IMR-90 (cell line): ENCODE data around the gene KCNAB1. TPM values are rescaled to one million over a fixed set of nuclear protein-coding genes. Genes with fewer than 3 reads are reported as not detected.

Experiments used
- ATAC-seq: fragments of 200-7000 bp; cut with Tn5 transposase; 2 replicates; pipeline ENCODE4 v1.9.1; 2020; ENCODE audit warnings: low read depth, mild to moderate bottlenecking, moderate library complexity
- BruUV-seq: library from RNA; stranded (reverse); fragments of 400-500 nt; replicated peaks from 2 replicates; lab custom pipeline; 2021; lab: Mats Ljungman, UMichigan
- CTCF ChIA-PET: fragments of 300-600 bp; formaldehyde crosslinking; extraction: SDS; loops from one replicate; lab custom pipeline; 2021; ENCODE audit warnings: antibody characterized with exemption; lab: Yijun Ruan, JAX
- POLR2A ChIA-PET: fragments of 300-600 bp; sonication (Branson Sonifier 250); formaldehyde crosslinking; loops from one replicate; lab custom pipeline; 2022; ENCODE audit warnings: antibody characterized with exemption; ENCODE audit not compliant: unreplicated experiment; lab: Charles Lee
- DNase-seq: peaks from one replicate; pipeline ENCODE4 v3.0.0; 2013
- H2AFZ ChIP-seq: replicated peaks from 2 replicates; pipeline ENCODE3; 2013; ENCODE audit warnings: low read length, mild to moderate bottlenecking; ENCODE audit not compliant: poor library complexity
- H2AK5ac ChIP-seq: 2 replicates; pipeline ENCODE4 v1.6.1; 2013; ENCODE audit warnings: low read depth, low read length, inconsistent platforms
- H2AK9ac ChIP-seq: replicated peaks from 2 replicates; pipeline ENCODE3; 2013; ENCODE audit warnings: mild to moderate bottlenecking, low read depth, low read length, moderate library complexity; ENCODE audit not compliant: poor library complexity
- H2BK120ac ChIP-seq: 2 replicates; pipeline ENCODE4 v1.6.1; 2013; ENCODE audit warnings: low read depth, low read length, inconsistent platforms
- H2BK15ac ChIP-seq: 3 replicates; pipeline ENCODE4 v1.6.1; 2013; ENCODE audit warnings: low read depth, low read length, inconsistent platforms
- H2BK20ac ChIP-seq: 2 replicates; pipeline ENCODE4 v1.6.1; 2013; ENCODE audit warnings: low read depth, mild to moderate bottlenecking, inconsistent platforms, low read length, moderate library complexity
- H2BK5ac ChIP-seq: 2 replicates; pipeline ENCODE4 v1.6.1; 2013; ENCODE audit warnings: mild to moderate bottlenecking, low read depth, low read length, inconsistent platforms; ENCODE audit not compliant: poor library complexity, severe bottlenecking
- H3K14ac ChIP-seq: replicated peaks from 2 replicates; pipeline ENCODE4 v1.6.1; 2013; ENCODE audit warnings: low read depth, low read length, inconsistent platforms
- H3K18ac ChIP-seq: 2 replicates; pipeline ENCODE4 v1.6.1; 2013; ENCODE audit warnings: low read depth, low read length, control low read depth
- H3K23ac ChIP-seq: 2 replicates; pipeline ENCODE4 v1.6.1; 2013; ENCODE audit warnings: low read depth, low read length, inconsistent platforms
- H3K27ac ChIP-seq: 2 replicates; pipeline ENCODE4 v1.5.1; 2013; ENCODE audit warnings: mild to moderate bottlenecking, control low read depth, low read length; ENCODE audit not compliant: insufficient read depth
- H3K27me3 ChIP-seq: 2 replicates; pipeline ENCODE4 v1.6.1; 2013; ENCODE audit warnings: low read length; ENCODE audit not compliant: control insufficient read depth, insufficient read depth
- H3K36me3 ChIP-seq: 2 replicates; pipeline ENCODE4 v1.6.1; 2013; ENCODE audit warnings: low read length, mixed read lengths; ENCODE audit not compliant: control insufficient read depth, insufficient read depth
- H3K4ac ChIP-seq: 2 replicates; pipeline ENCODE4 v1.6.1; 2013; ENCODE audit warnings: low read depth, low read length, inconsistent platforms
- H3K4me1 ChIP-seq: 2 replicates; pipeline ENCODE4 v1.6.1; 2013; ENCODE audit warnings: low read length, mixed read lengths; ENCODE audit not compliant: control insufficient read depth, insufficient read depth
- H3K4me2 ChIP-seq: 2 replicates; pipeline ENCODE4 v1.6.1; 2013; ENCODE audit warnings: low read depth, mild to moderate bottlenecking, control low read depth, low read length, moderate library complexity
- H3K4me3 ChIP-seq: 2 replicates; pipeline ENCODE4 v1.5.1; 2013; ENCODE audit warnings: low read depth, mild to moderate bottlenecking, control low read depth, low read length, moderate library complexity; ENCODE audit not compliant: insufficient read depth
- H3K56ac ChIP-seq: 2 replicates; pipeline ENCODE4 v1.6.1; 2013; ENCODE audit warnings: low read length, inconsistent platforms; ENCODE audit not compliant: insufficient read depth; ENCODE audit errors: extremely low read depth
- H3K79me1 ChIP-seq, 2 experiments: 2 replicates each; pipeline ENCODE4 v1.6.1; 2013; ENCODE audit warnings: low read length in 2 of 2, inconsistent platforms in 1 of 2, low read depth in 1 of 2
- H3K9ac ChIP-seq: 2 replicates; pipeline ENCODE4 v1.6.1; 2013; ENCODE audit warnings: low read depth, low read length, control low read depth
- H3K9me1 ChIP-seq: 2 replicates; pipeline ENCODE4 v1.6.1; 2013; ENCODE audit warnings: low read length, inconsistent platforms; ENCODE audit not compliant: insufficient read depth
- H3K9me3 ChIP-seq: 2 replicates; pipeline ENCODE4 v1.6.1; 2013; ENCODE audit warnings: low read length; ENCODE audit not compliant: control insufficient read depth, insufficient read depth
- H4K20me1 ChIP-seq: 2 replicates; pipeline ENCODE4 v1.6.1; 2013; ENCODE audit warnings: low read length, inconsistent platforms; ENCODE audit not compliant: insufficient read depth
- H4K5ac ChIP-seq: 2 replicates; pipeline ENCODE4 v1.6.1; 2013; ENCODE audit warnings: mild to moderate bottlenecking, low read depth, low read length, control low read depth
- H4K8ac ChIP-seq, 2 experiments: 2 replicates each; pipeline ENCODE4 v1.6.1; 2013; ENCODE audit warnings: low read depth in 2 of 2, low read length in 2 of 2, control low read depth in 1 of 2, inconsistent platforms in 1 of 2
- H4K91ac ChIP-seq: 2 replicates; pipeline ENCODE4 v1.6.1; 2013; ENCODE audit warnings: low read depth, low read length, inconsistent platforms; ENCODE audit not compliant: insufficient read depth
- BHLHE40 ChIP-seq: fragments of 150-350 bp; IDR thresholded peaks from 2 replicates; pipeline ENCODE4 v1.6.1; 2016; ENCODE audit warnings: mild to moderate bottlenecking, low read depth, low read length
- CEBPB ChIP-seq: IDR thresholded peaks from 2 replicates; pipeline ENCODE4 v1.6.1; 2012; ENCODE audit warnings: low read depth, low read length, improper control_type of control experiment
- CHD1 ChIP-seq: IDR thresholded peaks from 2 replicates; pipeline ENCODE4 v1.6.1; 2012; ENCODE audit warnings: low read depth, low read length, improper control_type of control experiment
- MAFK ChIP-seq: IDR thresholded peaks from 2 replicates; pipeline ENCODE4 v1.6.1; 2012; ENCODE audit warnings: low read depth, low read length, improper control_type of control experiment
- MAZ ChIP-seq: IDR thresholded peaks from 2 replicates; pipeline ENCODE4 v1.6.1; 2012; ENCODE audit warnings: low read depth, mild to moderate bottlenecking, low read length, improper control_type of control experiment, moderate library complexity, borderline replicate concordance
- MXI1 ChIP-seq: IDR thresholded peaks from 2 replicates; pipeline ENCODE4 v1.6.1; 2012; ENCODE audit warnings: low read depth, mild to moderate bottlenecking, low read length, moderate library complexity, borderline replicate concordance
- POLR2A ChIP-seq: IDR thresholded peaks from 2 replicates; pipeline ENCODE4 v1.6.1; 2012; ENCODE audit warnings: mild to moderate bottlenecking, low read depth, low read length
- RAD21 ChIP-seq: IDR thresholded peaks from 2 replicates; pipeline ENCODE4 v1.6.1; 2012; ENCODE audit warnings: low read length, improper control_type of control experiment
- RFX5 ChIP-seq: IDR thresholded peaks from 2 replicates; pipeline ENCODE4 v1.8.0; 2012; ENCODE audit warnings: low read depth, mild to moderate bottlenecking, low read length, moderate library complexity
- SMC3 ChIP-seq: fragments of 150-350 bp; IDR thresholded peaks from 2 replicates; pipeline ENCODE4 v1.6.1; 2016; ENCODE audit warnings: low read depth, mild to moderate bottlenecking, antibody characterized with exemption, low read length, moderate library complexity
- WGBS, 2 experiments: methylation state at CpG; one replicate each; pipeline versions ENCODE4 v1.1.5 to v1.1.7; 2013; ENCODE audit warnings: missing lambda C conversion rate in 2 of 2; ENCODE audit not compliant: insufficient read length in 1 of 2; ENCODE audit errors: extremely low coverage in 2 of 2; 5-methylcytosine and 5-hydroxymethylcytosine counted together
- dilution Hi-C: fragments of 300-500 bp; cut with HindIII; formaldehyde crosslinking; loops from one replicate; pipeline ENCODE4 v1.14.3; 2018; ENCODE audit warnings: low sequenced_read_pairs; ENCODE audit not compliant: unreplicated experiment
- in situ Hi-C: fragments of 300-500 bp; cut with MboI; formaldehyde crosslinking; loops from 3 replicates; pipeline ENCODE4 v1.14.3; 2019; ENCODE audit warnings: low sequenced_read_pairs, inconsistent platforms, mixed read lengths
- intact Hi-C: fragments of 100-400 bp; cut with micrococcal nuclease; formaldehyde crosslinking; loops from 2 replicates; pipeline ENCODE4 v1.10.0; 2022
- polyA plus RNA-seq, 3 experiments: library from polyadenylated mRNA; depleted of rRNA; stranded (reverse); fragments of >200 nt; gene quantifications; 2 replicates each; pipeline ENCODE4 v1.2.3, GENCODE V29; 2012; ENCODE audit warnings: low replicate concordance in 1 of 3
- total RNA-seq: library from RNA; depleted of rRNA; stranded (reverse); fragments of >200 nt; gene quantifications from 2 replicates; pipeline ENCODE4 v1.2.3, GENCODE V29; 2012
- TF ChIP-seq, protein P1 (sequence below): fragments of 150-350 bp; IDR thresholded peaks from 2 replicates; pipeline ENCODE4 v1.6.1; 2017; ENCODE audit warnings: mild to moderate bottlenecking, antibody characterized with exemption, low read length, low read depth

KCNAB1 gene
- total and polyA plus RNA-seq, 2 of the 4 experiments (the other 2 are of a cell fraction), result under 0.01 to 0.07 TPM

DNA sequence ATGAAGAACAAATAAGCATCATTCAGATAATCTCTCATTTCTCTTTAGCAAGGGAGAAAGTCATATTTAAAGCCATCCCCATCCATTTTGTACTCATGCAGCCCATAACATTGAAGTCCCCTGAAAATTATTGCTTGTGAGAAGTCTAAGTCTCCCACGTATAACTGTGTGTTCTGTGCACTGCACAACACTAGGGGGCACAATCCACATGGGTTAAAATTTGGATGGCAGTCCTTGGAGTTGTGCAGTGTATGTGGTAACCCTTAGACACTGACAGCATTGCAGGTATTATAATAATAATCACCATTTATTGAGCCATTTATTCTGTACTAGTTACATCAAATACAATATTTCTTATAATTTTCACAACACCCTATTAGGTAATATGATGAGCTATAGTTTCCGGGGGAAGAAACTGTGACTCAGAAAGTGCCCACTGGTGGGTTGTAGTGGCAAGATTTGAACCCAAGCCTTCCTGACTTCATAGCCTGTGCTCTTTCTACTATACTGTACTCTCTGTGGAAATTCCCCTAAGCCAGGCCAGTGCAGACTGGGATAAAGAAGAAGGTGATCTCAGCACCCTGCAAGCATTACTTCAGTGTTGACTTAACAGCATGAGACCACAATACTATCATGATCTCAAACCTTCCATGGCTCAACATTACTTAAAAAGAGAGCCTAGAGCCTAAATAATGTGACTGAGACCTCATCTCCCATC lies 15.7 kb downstream of the KCNAB1 start:
- no peak overlapping the region for H4K8ac ChIP-seq
- H2BK20ac ChIP-seq, result no peak overlapping the region
- no peak overlapping the region for H2BK15ac ChIP-seq
- no peak overlapping the region for H4K5ac ChIP-seq
- no peak overlapping the region for H3K18ac ChIP-seq
- WGBS, 2 experiments, result no CpG with 5 or more reads among the region's 2 CpGs
- H3K9me1 ChIP-seq, result no peaks in the 10 kb centered on the region
- H2AK5ac ChIP-seq, result no peak overlapping the region
- H3K14ac ChIP-seq, result no peak overlapping the region
- no peak overlapping the region for H2BK120ac ChIP-seq
- no peak overlapping the region for H3K27ac ChIP-seq
- no peaks in the 10 kb centered on the region for H3K36me3 ChIP-seq
- DNase-seq (no peak), ATAC-seq (no peak)
- H4K20me1 ChIP-seq, result no peaks in the 10 kb centered on the region
- H3K27me3 ChIP-seq, result peaks cover 10% of the 10 kb centered on the region
- H3K4me1 ChIP-seq, result no peaks in the 10 kb centered on the region
- H2AK9ac ChIP-seq, result no peak overlapping the region
- no peak for TF ChIP-seq BHLHE40
- no peak for TF ChIP-seq CHD1
- no peak for TF ChIP-seq MXI1
- TF ChIP-seq CEBPB, result no peak
- TF ChIP-seq, protein P1, sequence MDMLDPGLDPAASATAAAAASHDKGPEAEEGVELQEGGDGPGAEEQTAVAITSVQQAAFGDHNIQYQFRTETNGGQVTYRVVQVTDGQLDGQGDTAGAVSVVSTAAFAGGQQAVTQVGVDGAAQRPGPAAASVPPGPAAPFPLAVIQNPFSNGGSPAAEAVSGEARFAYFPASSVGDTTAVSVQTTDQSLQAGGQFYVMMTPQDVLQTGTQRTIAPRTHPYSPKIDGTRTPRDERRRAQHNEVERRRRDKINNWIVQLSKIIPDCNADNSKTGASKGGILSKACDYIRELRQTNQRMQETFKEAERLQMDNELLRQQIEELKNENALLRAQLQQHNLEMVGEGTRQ, result no peak
- no peak for TF ChIP-seq MAZ
- TF ChIP-seq POLR2A, result no peak
- TF ChIP-seq RFX5, result no peak
- TF ChIP-seq MAFK, result no peak
- TF ChIP-seq SMC3, result no peak
- no peak for TF ChIP-seq RAD21
- in situ Hi-C loops, result no loop called here
- H3K56ac ChIP-seq, result no peak overlapping the region
- no peak overlapping the region for H3K23ac ChIP-seq
- ChIA-PET POLR2A (no interaction called here), CTCF (no interaction called here)
- H3K9me3 ChIP-seq, result no peaks in the 10 kb centered on the region
- no peak overlapping the region for H3K4me2 ChIP-seq
- no peak overlapping the region for H3K4ac ChIP-seq
- intact Hi-C loops, result no loop called here
- no peak overlapping the region for H4K91ac ChIP-seq
- H2BK5ac ChIP-seq, result no peak overlapping the region
- BruUV-seq, result no TSS peak
- H3K4me3 ChIP-seq, result no peak overlapping the region
- H3K79me1 ChIP-seq, result no peaks in the 10 kb centered on the region
- H3K9ac ChIP-seq, result no peak overlapping the region
- dilution Hi-C loops, result no loop called here
- H2AFZ ChIP-seq, result no peak overlapping the region
